Measurements from ENCODE around the gene RD3L. TPM values are rescaled to one million over a fixed set of nuclear protein-coding genes. Genes with fewer than 3 reads are reported as not detected.

Gene RD3L
- not detected in 2 replicates for total RNA-seq (2014; rRNA removed; shearing (Covaris generic))

- DNase-seq (ENCODE audit: low read depth) = no peak
Observed at GRCh38 chr14:103941973-103942736, at the start of gene RD3L. Gene RD3L (minus strand): TSS chr14:103942529. CDS start chr14:103941695, 834 bp downstream.

GRCh38 chr14:103989964-103990363 lies 47.6 kb upstream of the RD3L start:
- DNase-seq (ENCODE audit: low read depth) = no peak

- DNase-seq (ENCODE audit: low read depth) = no peak
Observed at GRCh38 chr14:103989034-103989433, 46.7 kb upstream of the RD3L start.

GRCh38 chr14:103984196-103984595 lies 41.9 kb upstream of the RD3L start:
- no peak for DNase-seq (ENCODE audit: low read depth)

GRCh38 chr14:103980623-103981238 lies 38.4 kb upstream of the RD3L start:
- DNase-seq (ENCODE audit: low read depth) = peak; percentile 46

- no peak for DNase-seq (ENCODE audit: low read depth)
Observed at GRCh38 chr14:103974575-103974974, 32.2 kb upstream of the RD3L start.

- no peak for DNase-seq (ENCODE audit: low read depth)
Observed at GRCh38 chr14:103973354-103973753, 31.0 kb upstream of the RD3L start.

- DNase-seq (ENCODE audit: low read depth) = no peak
Observed at GRCh38 chr14:103969961-103970360, 27.6 kb upstream of the RD3L start.

- DNase-seq (ENCODE audit: low read depth) = no peak
Observed at GRCh38 chr14:103966631-103967030, 24.3 kb upstream of the RD3L start.

GRCh38 chr14:103961928-103962578 lies 19.7 kb upstream of the RD3L start:
- no peak for DNase-seq (ENCODE audit: low read depth)

GRCh38 chr14:103960457-103961055 lies 18.2 kb upstream of the RD3L start:
- no peak for DNase-seq (ENCODE audit: low read depth)

- DNase-seq (ENCODE audit: low read depth) = no peak
Observed at GRCh38 chr14:103949131-103949790, 6.9 kb upstream of the RD3L start.

GRCh38 chr14:103948442-103948841 lies 6.1 kb upstream of the RD3L start:
- DNase-seq (ENCODE audit: low read depth) = no peak

GRCh38 chr14:103946975-103947374 lies 4.6 kb upstream of the RD3L start:
- no peak for DNase-seq (ENCODE audit: low read depth)

GRCh38 chr14:103943673-103944072 lies 1.3 kb upstream of the RD3L start:
- DNase-seq (ENCODE audit: low read depth) = no peak

- DNase-seq (ENCODE audit: low read depth) = no peak
Observed at GRCh38 chr14:103941462-103941861, 867 bp downstream of the RD3L start.

- DNase-seq (ENCODE audit: low read depth) = no peak
Observed at GRCh38 chr14:103935102-103935501, 7.2 kb downstream of the RD3L start.

GRCh38 chr14:103932791-103933490 lies 9.4 kb downstream of the RD3L start:
- no peak for DNase-seq (ENCODE audit: low read depth)

GRCh38 chr14:103931422-103931821 lies 10.9 kb downstream of the RD3L start:
- DNase-seq (ENCODE audit: low read depth) = no peak

GRCh38 chr14:103930051-103930604 lies 12.2 kb downstream of the RD3L start:
- DNase-seq (ENCODE audit: low read depth) = no peak
